Stimulated activated CD8-positive, alpha-beta memory T cell treated with anti-CD3 and anti-CD28 coated beads, Interleukin-4, amount 100 ng/mL, for 4 hours (primary cell): ENCODE measurements around the gene SNPH.
A peak's percentile ranks its signal among the peaks of the same experiment; 100 is the strongest.

ENCODE experiments used
- DNase-seq, 2 donors: peaks; one replicate each; pipeline ENCODE4 v3.0.0-alpha.2; 2020; ENCODE audit warnings: low read depth in 2 of 2, low spot score in 1 of 2

Gene SNPH

GRCh38 chr20:1286267-1287024, 20.4 kb downstream of the SNPH start:
- DNase-seq = no peak

- no peak for DNase-seq
Measured at GRCh38 chr20:1287306-1287705, 21.2 kb downstream of the SNPH start.

DNA sequence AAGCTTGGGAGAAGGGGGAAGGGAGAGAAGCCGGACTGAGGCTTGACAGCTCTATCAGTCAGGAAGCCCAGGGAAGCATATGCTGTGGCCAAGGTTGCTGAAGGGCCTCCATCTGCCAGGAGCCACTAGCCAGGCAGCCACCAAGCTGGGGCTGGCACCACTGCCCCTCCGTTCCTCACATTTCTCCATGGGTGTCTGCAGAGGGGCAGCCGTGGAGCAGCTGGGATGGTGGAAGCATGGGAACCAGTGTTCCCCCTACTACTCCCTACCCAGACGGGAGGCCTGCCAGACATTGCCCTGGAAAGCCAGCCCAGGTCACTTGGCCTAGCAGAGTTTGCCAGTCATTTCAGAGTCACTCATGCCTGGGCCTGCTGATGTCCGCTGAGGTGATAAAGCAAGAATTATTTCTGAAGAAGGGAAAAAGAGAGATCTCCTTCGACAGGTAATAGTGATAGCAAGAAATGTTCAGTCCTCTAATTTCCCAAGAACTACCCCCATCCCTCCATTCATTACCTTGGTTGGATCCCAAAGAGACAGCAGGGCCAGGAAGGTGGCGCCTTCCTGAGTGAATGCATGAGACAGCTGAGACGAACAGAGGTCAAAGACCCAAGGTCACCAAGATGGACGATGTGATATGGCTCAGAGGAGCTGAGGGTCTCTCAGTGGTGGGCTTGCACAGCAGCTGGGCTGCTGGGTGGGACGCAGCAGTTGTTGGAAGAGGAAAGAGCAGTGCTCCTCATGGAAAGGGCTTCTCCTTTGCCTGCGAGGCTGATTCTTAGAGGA, 21.9 kb downstream of the SNPH start:
- DNase-seq = no peak

- no peak for DNase-seq
Measured at GRCh38 chr20:1291191-1291741, 25.2 kb downstream of the SNPH start.

- DNase-seq = no peak
Measured at GRCh38 chr20:1292620-1293019, 26.5 kb downstream of the SNPH start.

GRCh38 chr20:1293641-1294379, 27.7 kb downstream of the SNPH start:
- no peak for DNase-seq

- DNase-seq = no peak
Measured at GRCh38 chr20:1294497-1294896, 28.4 kb downstream of the SNPH start.

GRCh38 chr20:1295276-1295930, 29.3 kb downstream of the SNPH start:
- DNase-seq = no peak

DNA sequence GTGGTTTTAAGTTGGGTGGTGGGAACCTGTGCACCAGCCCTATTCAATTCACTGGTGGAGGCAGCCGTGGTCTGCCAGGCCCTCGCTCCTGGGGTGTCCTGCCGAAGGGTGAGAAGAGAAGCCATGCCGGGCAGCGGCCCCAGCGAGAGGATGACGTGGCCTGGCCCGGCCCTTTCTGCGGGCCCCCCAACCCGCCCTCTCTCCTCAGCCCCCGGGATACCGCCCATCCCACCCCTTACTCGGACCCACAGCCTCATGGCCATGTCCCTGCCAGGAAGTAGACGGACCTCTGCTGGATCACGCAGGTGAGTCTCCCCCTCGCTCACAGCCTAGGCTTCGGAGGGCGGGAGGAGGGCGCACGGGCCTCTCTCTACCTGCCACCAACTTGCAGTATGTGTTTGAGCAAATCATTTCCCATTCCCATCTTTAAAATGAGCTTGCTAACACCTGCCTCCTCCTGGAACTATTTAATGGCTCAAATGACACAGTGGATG, 30.1 kb downstream of the SNPH start:
- DNase-seq = no peak

DNA sequence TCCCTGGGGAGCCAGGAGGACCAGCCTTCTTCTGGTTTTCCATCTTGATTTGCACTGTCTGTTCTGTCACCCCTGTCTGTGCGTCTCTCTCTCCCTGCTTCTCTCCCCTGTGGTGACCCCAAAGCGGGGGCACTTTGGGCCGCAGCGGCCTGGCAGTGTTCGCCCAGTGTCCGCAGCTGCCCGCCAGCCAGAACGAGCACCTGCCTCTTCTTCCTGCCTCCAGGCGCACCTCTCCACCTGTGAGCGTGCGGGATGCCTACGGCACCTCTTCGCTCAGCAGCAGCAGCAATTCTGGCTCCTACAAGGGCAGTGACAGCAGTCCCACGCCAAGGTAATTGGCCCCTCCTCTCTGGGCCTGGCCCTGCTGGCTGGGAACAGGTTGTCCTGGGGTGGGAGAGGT, 30.8 kb downstream of the SNPH start:
- DNase-seq = no peak

DNA sequence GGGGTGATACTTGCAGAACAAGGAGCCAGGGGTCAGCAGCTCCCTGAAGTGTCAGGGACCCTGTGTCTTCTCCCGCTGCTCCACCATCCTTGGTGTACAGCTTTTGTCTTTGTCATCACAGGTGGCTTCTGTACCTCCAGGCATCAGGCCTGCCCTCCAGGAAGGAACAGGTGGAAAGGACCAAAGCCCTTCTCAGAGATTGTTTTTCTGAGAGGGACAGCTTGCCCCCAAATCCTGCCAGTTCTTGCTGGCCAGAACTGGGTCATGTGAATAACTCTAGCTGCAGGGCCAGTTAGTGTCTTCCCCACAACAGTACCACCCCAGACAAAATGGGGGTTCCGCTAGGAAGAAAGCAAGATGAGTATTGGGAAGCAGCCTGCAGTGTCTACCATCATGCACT, 31.4 kb downstream of the SNPH start:
- DNase-seq = no peak

GRCh38 chr20:1298166-1298565, 32.1 kb downstream of the SNPH start:
- no peak for DNase-seq

- DNase-seq = no peak
Measured at GRCh38 chr20:1298888-1299511, 32.9 kb downstream of the SNPH start.

GRCh38 chr20:1299522-1299921, 33.4 kb downstream of the SNPH start:
- DNase-seq = no peak

DNA sequence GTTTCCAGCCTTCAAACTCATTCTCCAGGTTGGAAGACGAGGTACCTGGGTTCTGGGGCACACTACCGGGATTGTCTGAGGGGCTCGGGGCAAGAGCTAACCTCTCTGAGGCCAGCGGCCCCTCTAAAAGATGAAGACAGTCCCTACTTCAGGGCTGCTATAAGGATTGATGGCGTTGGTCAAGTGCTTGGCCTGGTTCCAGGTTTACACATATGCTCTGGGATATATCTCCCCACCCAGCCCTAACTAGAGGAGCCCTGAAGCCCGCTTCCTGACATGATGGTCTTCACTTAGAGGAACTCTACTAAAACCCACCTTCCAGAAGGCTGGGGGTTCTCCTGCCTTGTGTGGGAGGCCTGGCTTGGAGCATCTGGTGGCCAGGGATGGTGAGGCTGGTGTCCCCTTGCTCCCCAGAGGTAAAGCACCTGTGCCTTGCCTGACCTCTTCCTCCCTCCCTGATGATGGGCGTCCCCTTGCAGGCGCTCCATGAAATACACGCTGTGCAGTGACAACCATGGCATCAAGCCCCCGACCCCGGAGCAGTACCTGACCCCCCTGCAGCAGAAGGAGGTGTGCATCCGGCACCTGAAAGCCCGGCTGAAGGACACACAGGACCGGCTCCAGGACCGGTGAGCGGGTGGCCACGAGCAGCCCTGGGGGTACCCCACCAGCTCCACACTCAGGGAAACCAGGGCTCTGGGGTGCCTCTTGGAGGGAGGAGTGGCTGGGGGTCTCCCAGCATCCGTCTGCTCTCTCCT, 34.2 kb downstream of the SNPH start:
- no peak for DNase-seq

DNA sequence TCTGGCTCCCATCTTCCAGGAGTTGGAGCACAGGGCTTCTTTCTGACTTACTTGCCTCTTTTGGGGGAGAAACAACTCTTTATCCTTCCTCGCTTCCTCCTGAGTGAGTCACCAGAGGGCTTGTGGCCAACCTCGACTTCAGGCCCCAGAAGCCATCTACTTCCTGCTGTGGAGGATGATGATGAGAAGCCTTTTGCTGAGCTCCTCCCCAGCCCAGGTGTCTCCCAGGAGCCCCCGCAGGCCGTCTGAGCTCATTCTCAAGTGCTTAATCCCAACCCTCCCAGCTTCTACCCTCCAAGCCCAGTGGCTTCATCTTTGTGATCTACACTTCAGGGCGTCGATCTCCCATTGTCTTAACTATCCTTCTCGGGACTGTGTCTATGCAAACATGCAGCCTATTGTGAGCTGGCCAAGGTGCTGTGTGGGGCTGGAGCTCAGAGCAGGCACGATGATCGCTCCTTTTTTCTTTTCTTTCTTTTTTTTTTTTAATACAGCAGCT, 35.0 kb downstream of the SNPH start:
- DNase-seq = peak; percentile 22 to 31

DNA sequence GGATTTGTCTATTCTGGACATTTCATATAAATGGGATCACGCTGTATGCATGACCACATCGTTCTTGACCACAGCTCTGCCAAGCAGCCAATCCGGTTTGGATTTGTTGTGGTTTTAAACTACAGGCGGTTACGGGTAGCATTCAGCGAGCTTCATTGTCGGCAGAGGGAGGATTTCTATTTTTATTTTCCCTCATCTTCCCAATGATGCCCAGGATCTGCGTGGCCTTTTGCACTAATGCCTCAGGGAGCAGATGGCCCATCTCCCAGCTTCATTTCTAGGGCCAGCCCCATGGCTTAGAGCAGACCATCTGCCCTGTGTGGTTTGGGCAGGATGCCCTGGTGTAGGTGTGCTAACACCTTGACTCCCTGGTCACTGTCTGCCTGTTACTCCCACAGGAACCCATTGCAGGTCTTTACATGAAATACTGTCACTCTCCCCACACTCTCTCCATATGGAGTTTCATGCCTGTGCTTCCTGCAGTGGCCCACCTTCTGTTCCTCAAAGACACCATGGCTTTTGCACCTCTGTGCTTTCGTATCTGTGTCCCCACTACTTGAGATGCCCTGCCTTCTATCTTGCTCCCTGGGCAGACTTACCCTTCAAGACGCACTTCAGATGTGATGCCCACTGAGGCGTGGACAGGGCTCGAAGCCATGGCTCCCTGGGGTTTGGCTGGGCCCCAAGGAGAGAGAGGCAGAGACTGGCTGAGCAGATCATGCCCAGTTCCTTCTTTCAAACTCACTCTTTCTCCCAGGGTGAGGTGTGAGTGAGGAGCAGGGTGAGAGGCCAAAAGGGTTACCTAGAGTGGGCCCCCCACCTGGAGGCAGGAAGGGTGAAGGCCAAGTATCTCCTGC, 36.8 kb downstream of the SNPH start:
- DNase-seq = no peak

DNA sequence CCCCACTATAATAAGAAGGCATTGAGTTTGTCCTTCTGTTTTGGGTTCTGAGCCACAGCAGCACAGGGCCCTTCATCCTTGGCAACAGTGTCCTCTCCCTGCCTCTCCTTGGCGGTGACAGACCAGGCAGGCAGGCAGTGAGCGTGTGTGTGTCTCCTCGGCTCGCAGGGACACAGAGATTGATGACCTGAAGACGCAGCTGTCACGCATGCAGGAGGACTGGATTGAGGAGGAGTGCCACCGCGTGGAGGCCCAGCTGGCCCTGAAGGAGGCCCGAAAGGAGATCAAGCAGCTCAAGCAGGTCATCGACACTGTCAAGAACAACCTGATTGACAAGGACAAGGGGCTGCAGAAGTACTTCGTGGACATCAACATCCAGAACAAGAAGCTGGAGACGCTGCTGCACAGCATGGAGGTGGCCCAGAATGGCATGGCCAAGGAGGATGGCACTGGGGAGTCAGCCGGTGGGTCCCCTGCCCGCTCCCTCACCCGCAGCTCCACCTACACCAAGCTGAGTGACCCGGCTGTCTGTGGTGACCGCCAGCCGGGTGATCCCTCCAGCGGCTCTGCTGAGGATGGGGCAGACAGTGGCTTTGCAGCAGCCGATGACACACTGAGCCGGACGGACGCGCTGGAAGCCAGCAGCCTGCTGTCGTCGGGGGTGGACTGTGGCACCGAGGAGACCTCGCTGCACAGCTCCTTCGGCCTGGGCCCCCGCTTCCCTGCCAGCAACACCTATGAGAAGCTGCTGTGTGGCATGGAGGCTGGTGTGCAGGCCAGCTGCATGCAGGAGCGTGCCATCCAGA, 38.8 kb downstream of the SNPH start:
- DNase-seq = no peak
